Ramos (cell line): ENCODE data around the gene MMP3.
"Not testable (repeated sequence)": the region's sequence is repeated elsewhere in the genome, so short reads cannot be mapped to it uniquely, and the experiment has no call there.

Experiments
- in situ Hi-C: fragments of 300-500 bp; cut with MboI; formaldehyde crosslinking; loops from one replicate; pipeline ENCODE4 v1.14.3; 2022; ENCODE audit warnings: low sequenced_read_pairs; ENCODE audit not compliant: unreplicated experiment

MMP3 gene

DNA sequence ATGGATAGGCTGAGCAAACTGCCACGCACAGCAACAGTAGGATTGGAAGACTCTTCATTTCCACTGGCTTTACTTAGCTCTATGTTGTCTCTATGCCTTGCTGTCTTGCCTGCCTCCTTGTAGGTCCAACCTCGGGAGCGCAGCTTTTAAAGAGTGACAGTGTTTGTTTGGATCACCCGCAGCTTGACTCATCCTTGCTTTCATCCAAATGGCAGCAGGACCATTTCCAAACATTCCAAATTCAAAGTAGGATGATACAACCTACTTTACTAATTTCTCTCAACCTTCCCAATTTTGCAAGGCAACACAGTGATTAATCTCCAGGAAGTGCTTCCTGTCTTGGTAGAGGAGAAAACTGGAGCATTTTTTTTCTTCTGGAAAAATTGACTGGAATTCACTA is at the start of gene MMP3:
Gene MMP3 (minus strand): TSS at position 121 of the 400 bp plus-strand sequence. CDS start 63 bp downstream, at position 58.
- in situ Hi-C loops: no loop called here

- in situ Hi-C loops: no loop called here
These were observed 48.3 kb upstream of the MMP3 start for GRCh38 chr11:102891736-102892135.

GRCh38 chr11:102886999-102887398 is 43.6 kb upstream of the MMP3 start:
- in situ Hi-C loops: no loop called here

GRCh38 chr11:102883141-102883540 is 39.7 kb upstream of the MMP3 start:
- in situ Hi-C loops: no loop called here

DNA sequence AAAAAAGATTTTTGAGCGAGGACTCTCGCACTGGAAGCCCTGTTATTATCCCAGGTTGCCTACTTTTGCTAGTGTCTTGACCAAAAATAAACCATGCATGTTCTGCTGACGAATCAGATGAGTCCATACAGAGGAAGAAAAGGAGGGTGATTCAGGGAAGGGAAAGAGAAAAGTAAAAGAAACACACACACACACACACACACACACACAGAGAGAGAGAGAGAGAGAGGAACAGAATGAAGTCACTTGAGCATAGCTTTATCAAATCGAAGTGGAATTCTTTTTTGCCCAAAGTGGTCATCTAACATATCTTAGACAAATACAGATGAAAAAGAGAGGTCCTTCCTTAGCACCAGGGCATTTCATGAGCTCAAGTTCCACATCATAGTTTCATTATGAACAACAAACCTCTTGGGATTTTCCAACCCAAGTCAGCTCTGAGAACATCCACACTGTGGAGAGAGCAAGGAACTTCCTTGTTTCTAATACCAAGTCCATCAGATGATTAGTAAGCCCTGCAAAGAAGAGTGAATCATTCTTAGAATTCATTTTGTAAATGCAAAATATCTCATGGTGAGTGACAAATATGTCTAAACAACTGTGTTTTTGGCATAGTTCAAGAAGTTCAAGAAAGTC is 39.1 kb upstream of the MMP3 start:
- in situ Hi-C loops: no loop called here

DNA sequence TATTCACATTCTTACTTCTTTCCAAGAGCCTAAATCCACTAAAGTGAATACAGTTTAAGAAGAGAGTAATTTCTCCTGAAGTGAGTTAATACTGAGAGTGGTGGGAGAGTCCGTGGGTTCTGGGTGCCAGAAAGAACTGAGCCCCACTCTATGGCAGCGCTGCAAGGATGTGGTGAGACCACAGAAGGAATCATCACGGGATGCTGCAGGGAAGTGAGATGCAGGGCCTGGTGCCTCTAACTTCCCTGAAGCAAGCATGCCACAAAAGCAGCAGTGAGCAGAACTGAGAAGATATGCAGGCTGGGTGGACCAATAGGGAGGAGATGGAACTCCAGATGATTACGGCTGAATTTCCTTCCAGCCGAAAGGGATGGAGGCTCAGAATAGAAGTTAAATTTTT is 36.4 kb upstream of the MMP3 start:
- in situ Hi-C loops: no loop called here

- in situ Hi-C loops: no loop called here
These were observed 35.2 kb upstream of the MMP3 start for GRCh38 chr11:102878595-102878994.

DNA sequence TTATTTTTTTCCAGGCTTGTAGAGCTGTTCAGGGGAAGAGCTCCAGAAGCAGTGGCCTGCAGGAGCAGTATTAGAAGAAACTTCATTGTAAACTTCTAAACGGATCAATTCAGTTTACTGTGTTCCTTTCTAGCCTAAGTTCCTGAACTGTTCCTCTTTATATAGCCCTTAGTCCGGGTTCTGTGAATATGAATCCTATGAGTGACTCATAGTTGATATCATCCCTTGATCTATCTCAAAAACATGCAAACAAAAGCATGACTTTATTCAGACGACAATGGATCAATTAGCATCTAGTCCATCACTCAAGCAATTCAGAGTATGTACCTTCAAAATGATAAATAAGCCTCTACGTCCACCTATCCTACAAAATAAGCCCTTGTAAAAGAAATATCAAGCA is 31.4 kb upstream of the MMP3 start, which contains the start of gene MMP12:
Gene MMP12 (minus strand): TSS at position 131 of the 400 bp plus-strand sequence. CDS start 45 bp downstream, at position 86.
- in situ Hi-C loops: no loop called here

GRCh38 chr11:102869354-102869964 is 26.1 kb upstream of the MMP3 start:
- in situ Hi-C loops: not testable (repeated sequence)

- in situ Hi-C loops: no loop called here
These were observed 24.9 kb upstream of the MMP3 start for GRCh38 chr11:102868339-102868738.

- in situ Hi-C loops: no loop called here
These were observed 21.3 kb upstream of the MMP3 start for GRCh38 chr11:102864724-102865123.

- in situ Hi-C loops: no loop called here
These were observed 10.5 kb upstream of the MMP3 start for GRCh38 chr11:102853956-102854355.

DNA sequence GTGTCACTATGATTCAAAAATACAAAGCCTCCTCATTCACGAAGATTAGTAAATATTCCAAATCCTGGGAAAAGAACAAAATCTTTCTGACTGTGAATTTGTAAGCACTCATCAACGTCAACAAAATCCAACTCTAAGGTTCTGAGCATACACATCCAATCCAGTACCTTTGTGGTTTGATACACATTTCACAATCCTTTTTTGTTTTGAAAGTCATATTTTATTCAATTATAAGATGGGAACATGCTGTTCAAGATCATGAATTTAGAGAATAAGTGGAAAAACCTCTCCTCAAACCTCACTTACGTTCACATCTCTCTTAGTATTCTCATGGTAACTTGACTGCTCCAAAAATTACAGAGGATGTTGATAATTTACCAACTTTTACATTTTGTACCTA is 9.6 kb upstream of the MMP3 start:
- in situ Hi-C loops: no loop called here

GRCh38 chr11:102850973-102851745 is 7.8 kb upstream of the MMP3 start:
- in situ Hi-C loops: no loop called here

DNA sequence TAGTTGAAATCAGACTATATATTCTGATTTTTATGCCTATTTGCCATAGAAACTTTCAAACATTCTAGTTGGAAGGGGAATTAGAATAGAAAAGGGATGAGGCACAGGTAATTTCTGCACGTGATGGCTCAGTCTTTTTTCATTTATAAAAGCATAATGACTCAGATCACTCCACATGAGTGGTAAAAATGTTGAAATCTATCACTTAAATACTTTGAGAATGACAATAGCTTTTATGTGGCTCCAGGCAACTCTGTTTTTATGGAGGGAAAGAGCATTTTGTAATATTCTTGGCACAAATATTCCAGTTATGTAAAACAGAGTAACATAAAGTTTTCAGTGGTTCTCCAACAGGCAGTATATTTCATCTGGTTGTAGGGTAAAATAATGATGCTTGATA is 5.9 kb upstream of the MMP3 start:
- in situ Hi-C loops: no loop called here

GRCh38 chr11:102846292-102846691 is 2.9 kb upstream of the MMP3 start:
- in situ Hi-C loops: no loop called here

- in situ Hi-C loops: no loop called here
These were observed 479 bp downstream of the MMP3 start for GRCh38 chr11:102842930-102843329.

DNA sequence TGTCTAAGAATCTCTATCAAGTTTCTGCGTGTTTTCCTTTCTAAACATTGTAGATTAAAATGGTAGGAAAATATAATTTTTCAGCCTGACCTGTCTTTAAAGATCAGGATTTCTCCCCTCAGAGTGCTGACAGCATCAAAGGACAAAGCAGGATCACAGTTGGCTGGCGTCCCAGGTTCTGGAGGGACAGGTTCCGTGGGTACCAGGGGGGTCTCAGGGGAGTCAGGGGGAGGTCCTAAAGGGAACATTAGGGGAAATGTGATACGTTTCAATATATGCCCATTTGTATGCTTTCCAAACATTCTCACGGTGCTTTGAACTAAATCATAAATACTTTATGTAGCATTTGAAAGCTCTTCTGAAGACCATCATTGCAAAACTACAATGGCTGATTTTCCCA is 3.4 kb downstream of the MMP3 start:
- in situ Hi-C loops: no loop called here

DNA sequence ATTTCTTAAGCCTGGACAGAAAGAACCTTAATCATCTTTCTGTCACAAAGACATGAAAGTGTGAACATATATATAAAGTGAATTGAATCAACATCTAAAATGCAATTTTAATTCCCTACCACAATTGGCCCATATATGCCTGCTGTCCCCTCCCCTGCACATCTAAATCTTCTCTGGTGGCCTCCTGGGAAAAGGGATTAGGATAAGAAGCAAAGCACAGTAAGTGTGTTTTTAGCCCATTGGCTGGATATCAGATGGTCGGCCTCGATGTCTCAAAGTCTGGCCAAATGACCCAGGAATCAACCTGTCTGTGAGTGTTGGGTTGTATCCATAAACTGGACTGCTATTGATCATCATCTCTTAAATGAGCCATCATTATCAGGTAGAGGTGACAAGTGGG is 5.8 kb downstream of the MMP3 start:
- in situ Hi-C loops: no loop called here

GRCh38 chr11:102837156-102837555 is 6.3 kb downstream of the MMP3 start:
- in situ Hi-C loops: no loop called here

DNA sequence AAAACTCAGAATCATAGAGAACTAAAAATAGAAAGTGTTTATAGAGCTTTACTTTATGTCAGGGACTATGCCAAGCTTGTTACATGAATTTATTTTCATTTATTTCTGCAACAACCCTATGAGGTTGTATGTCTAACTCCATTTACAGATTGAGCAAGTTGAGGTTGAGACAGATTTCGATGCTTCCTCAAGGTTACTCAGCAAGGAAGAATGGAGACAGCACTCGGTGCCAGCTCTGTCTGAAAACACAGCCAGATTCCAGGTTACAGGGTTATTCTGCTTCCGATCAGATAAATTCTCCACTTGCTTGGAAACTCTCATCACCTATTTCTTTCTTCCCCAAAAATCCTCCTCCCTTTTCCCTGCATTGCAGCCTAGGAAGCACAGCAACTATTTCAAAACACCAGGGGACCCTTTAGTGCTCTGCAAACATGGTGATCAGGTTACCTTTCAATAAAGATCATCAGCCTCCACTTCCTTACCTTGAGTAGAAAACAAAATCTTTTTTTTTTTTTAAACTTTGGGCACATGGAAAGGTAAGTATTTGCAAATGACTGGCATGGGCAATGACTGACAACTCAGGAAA is 7.0 kb downstream of the MMP3 start:
- in situ Hi-C loops: no loop called here
